DMS79 treated with DMSO at 0.1 percent for 48 hours (cell line): ENCODE data around the gene GREB1L.
"Not testable (repeated sequence)": the region's sequence is repeated elsewhere in the genome, so short reads cannot be mapped to it uniquely, and the experiment has no call there.

Experiments
- DNase-seq: peaks from one replicate; lab custom pipeline; 2025; lab: John Stamatoyannopoulos, UW

Gene GREB1L

GRCh38 chr18:21242141-21242779, at the start of gene GREB1L:
Gene GREB1L, plus strand, starts transcription at chr18:21242232. Its CDS starts 141,287 bp downstream, at chr18:21383519.
- peak; percentile 43 for DNase-seq

- no peak for DNase-seq
These were observed 49.8 kb upstream of the GREB1L start for GRCh38 chr18:21192308-21192624.

GRCh38 chr18:21194871-21195771, 46.9 kb upstream of the GREB1L start:
- peak; percentile 67 for DNase-seq

DNA sequence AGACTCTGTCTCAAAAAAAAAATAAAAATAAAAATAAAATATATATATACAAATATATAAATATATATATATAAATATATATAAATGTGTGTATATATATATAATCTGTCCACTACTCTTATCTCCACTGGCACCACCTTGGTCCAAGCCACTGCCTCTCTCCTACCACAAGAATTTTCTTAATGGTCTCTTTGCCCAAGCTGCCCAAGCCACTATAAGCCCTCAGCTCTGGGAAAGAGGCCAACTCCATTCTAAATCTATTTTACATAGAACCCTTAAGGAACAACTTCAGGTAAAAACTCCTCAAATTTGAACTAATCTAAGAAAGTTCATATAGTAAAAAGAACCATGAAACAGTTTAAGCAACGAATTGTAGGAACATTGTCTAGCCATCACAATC, 45.6 kb upstream of the GREB1L start:
- DNase-seq = no peak

- no peak for DNase-seq
These were observed 38.9 kb upstream of the GREB1L start for GRCh38 chr18:21203126-21203525.

- no peak for DNase-seq
These were observed 38.3 kb upstream of the GREB1L start for GRCh38 chr18:21203542-21204241.

DNA sequence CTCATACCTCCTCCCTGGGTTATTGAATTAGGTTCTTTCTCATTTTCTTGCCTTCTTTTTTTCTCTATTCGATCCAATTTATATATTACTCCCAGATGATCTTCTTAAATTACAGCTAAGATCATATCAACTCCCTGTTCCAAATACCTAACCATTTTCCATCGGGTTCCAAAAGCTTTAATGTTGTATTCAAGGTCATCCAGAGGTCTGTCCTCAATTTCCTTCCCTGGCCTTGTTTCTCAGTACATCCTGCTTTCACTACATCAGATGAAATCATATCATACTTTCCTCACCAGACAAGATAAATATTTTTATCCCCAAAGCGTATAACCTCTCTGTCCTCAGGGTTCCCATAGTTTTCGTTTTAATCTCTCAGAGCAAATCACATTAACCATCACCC, 36.3 kb upstream of the GREB1L start:
- DNase-seq = no peak

- no peak for DNase-seq
These were observed 31.8 kb upstream of the GREB1L start for GRCh38 chr18:21210278-21210677.

- DNase-seq = no peak
These were observed 31.2 kb upstream of the GREB1L start for GRCh38 chr18:21210784-21211183.

DNA sequence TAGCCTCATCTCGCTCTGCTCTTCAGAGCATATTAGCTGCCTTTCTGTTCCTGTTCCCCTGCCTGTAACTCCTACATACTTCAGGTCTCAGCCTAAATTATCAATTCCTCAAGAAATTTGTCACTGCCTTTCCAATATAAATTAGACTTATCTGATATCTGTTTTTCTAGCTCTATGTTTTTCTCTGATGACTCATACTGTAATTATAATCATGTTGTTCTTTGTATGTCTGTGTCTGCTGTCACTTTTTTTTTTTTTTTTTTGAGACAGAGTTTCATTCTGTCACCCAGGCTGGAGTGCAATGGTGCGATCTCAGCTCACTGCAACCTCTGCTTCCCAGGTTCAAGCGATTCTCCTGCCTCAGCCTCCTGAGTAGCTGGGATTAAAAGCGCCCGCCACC, 27.6 kb upstream of the GREB1L start:
- DNase-seq = not testable (repeated sequence)

DNA sequence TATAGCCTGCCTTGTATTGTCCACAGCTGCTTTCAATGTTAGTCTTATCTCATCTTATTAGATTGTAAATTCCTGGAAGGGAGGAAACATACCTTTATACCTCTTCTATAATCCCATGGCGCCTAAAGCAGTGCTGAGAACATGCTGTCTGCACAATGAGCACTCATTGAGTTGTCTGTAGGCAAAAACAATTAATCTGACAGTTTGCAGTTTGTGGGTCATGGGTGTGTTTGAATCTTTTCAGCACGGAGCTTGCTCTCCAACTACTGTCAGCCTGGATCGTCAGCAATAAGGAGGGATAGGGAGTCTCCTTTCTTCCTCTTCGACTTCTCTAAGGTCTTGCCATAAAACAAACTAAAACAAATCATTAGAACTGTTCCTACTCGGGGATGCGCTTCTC, 26.5 kb upstream of the GREB1L start:
- no peak for DNase-seq

GRCh38 chr18:21218862-21219261, 23.2 kb upstream of the GREB1L start:
- no peak for DNase-seq

GRCh38 chr18:21230436-21230835, 11.6 kb upstream of the GREB1L start:
- DNase-seq = no peak

- no peak for DNase-seq
These were observed 557 bp upstream of the GREB1L start for GRCh38 chr18:21241301-21242048.

DNA sequence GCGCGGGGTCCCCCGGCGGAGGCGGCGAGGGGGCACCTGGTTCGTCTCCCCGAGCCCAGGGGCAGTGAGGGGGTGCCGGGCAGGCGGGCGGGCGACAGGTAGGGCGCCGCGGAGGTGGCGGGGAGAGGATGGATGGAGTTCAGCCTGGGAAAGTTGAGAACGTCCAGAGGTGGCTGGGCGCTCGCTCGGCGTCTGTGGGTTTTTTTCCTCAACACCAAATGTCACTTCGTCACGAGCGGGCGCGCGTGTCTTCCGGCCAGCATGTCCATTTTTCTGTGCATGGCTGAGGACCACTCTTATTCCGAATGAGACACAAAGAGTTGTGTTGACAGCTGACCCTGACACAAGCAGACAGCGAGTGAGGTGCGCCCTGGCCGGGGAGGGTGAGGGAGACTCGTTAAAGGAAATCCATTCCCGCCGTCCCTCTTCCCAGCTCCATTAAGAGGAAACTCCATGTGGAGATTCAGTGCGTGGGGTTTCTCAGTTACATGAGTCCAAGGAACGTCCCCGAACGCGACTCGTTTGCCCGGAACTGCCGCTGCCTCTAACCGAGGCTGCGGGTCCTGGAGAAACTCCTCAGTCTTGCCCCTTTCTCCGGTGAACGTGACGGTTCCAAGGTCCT, 859 bp downstream of the GREB1L start:
- peak; percentile 6 for DNase-seq

DNA sequence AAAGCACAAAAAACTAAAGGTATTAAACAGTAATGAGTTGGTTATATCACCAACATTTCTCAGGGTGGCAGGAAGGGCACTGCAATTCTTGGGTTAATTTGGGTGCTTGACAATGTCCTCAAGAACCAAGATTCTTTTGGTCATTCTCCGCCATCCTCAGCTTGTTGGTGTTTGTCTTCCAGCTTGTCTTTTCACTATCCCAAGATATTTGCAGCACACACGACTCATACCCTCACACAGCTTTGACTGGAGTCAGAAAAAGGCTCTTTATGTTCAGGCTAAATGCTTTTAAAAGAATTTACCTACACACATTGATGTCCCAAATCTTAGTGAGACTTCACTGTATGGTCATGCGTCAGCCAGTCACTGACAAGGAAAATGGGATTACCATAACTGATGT, 12.5 kb downstream of the GREB1L start:
- no peak for DNase-seq

GRCh38 chr18:21255211-21255610, 13.2 kb downstream of the GREB1L start:
- no peak for DNase-seq

- no peak for DNase-seq
These were observed 15.4 kb downstream of the GREB1L start for GRCh38 chr18:21257386-21257785.

DNA sequence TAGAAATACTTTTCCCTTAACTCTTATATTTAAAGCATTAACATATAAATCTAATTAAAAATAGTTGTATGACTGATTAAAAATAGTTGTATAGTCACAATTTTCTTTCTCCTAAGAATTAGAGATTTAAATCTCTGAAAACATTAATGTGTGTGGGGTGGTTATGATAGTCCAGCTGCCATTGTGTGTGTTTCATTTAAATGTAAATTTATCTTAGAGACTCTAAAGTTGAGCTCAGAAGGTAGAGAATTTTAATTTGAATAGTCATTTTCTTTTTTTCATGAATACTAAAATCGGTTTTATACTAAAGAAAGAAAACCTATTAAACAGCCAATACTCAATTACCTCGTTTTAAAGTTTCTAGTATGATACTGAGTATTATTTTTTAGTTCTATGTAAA, 18.6 kb downstream of the GREB1L start:
- DNase-seq = no peak

GRCh38 chr18:21261352-21261751, 19.3 kb downstream of the GREB1L start:
- no peak for DNase-seq

DNA sequence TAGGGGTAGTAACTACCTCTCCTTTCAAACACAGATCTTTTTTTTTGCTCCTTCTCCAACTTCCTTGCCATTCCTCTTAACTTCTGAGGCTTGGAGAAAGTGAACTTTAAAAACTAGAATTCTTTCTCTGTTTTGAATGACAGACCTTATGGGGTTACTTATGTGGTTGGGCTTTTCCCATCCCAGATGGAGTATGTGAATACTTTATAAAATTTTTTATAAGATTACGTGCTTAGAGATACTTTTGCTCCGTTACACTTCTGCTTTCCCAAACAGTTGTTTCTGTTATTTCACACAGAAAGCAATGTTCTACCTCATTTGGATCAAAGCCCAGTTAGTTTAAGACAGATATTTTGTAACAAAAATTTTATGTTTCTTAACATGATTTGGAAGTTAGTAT, 20.2 kb downstream of the GREB1L start:
- no peak for DNase-seq

DNA sequence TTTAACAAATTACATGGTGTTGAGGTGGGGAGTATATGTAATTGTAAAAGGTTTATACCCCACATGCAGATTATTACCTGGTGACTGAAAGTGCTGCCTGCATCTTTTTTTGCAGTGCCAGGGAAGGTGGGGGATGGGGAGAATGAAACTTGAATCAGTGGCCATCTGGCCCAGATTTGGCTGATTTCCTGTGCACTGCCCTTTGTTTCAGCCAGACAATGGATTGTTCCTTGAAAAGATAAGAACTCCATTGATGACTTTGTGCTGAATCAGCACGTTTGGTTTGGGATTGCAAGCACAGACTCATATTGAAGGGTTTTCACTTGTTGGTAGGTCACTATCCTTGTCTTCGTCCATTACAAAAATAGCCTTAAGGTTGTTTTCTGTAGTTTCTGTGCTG, 20.9 kb downstream of the GREB1L start:
- DNase-seq = no peak
